Tibial nerve (tissue), 4 donors: ENCODE results near the gene SLC2A9. TPM values are rescaled to one million over a fixed set of nuclear protein-coding genes. Genes with fewer than 3 reads are reported as not detected.

Source experiments
- DNase-seq, 2 donors: peaks; one replicate each; pipeline ENCODE4 v3.0.0-alpha.2; 2019; ENCODE audit warnings: low spot score in 2 of 2
- H3K27ac ChIP-seq, 4 donors: fragments of 200-600 bp; sonication (generic) in 3 of 4; one replicate each; pipeline ENCODE4 v1.5.1; 2017 to 2019; ENCODE audit warnings: mild to moderate bottlenecking in 1 of 4
- H3K27me3 ChIP-seq, 2 donors: fragments of 200-600 bp; sonication (generic) in 1 of 2; one replicate each; pipeline versions ENCODE4 v1.5.1 to v1.6.0; 2017 to 2019
- H3K36me3 ChIP-seq, 3 donors: fragments of 200-600 bp; sonication (generic); one replicate each; pipeline ENCODE4 v1.5.1; 2018 to 2019
- H3K4me1 ChIP-seq, 4 donors: fragments of 200-600 bp; sonication (generic) in 3 of 4; one replicate each; pipeline ENCODE4 v1.5.1; 2017 to 2019
- H3K4me3 ChIP-seq, 4 donors: fragments of 200-600 bp; sonication (generic) in 3 of 4; one replicate each; pipeline ENCODE4 v1.5.1; 2017 to 2019; ENCODE audit warnings: mild to moderate bottlenecking in 1 of 4, moderate library complexity in 1 of 4
- H3K9me3 ChIP-seq, 4 donors: fragments of 200-600 bp; sonication (generic) in 3 of 4; one replicate each; pipeline ENCODE4 v1.5.1; 2017 to 2019
- EP300 ChIP-seq, 2 donors: sonication (generic); formaldehyde crosslinking; IDR thresholded peaks; one replicate each; pipeline ENCODE4 v1.6.1; 2017; ENCODE audit warnings: antibody characterized with exemption in 2 of 2, mild to moderate bottlenecking in 1 of 2
- POLR2A ChIP-seq, 2 donors: fragments of 450-650 bp; IDR thresholded peaks; one replicate each; pipeline ENCODE4 v1.6.1; 2017; ENCODE audit warnings: antibody characterized with exemption in 2 of 2, mild to moderate bottlenecking in 2 of 2, moderate library complexity in 2 of 2
- WGBS, 2 donors: methylation state at CpG; one replicate each; pipeline ENCODE4 v1.1.5; 2018; 5-methylcytosine and 5-hydroxymethylcytosine counted together
- total RNA-seq, 4 donors: library from RNA; depleted of rRNA; stranded (reverse); fragments of >200 nt; gene quantifications; one replicate each; pipeline ENCODE4 v1.1.0, GENCODE V29; 2016
- TF ChIP-seq, protein P1 (sequence below), 5 experiments: fragments of 200-600 bp in 3 of 5; fragments of 450-650 bp in 2 of 5; sonication (generic) in 3 of 5; IDR thresholded peaks; one replicate each; pipeline ENCODE4 v1.5.1; 2016 to 2019; ENCODE audit warnings: antibody characterized with exemption in 5 of 5, mild to moderate bottlenecking in 3 of 5, moderate library complexity in 2 of 5

Gene SLC2A9
- total RNA-seq, 4 donors from 2014 or later = 2.7 to 10.7 (median 6.0) TPM

GRCh38 chr4:9861561-9861960 is 159.7 kb downstream of the SLC2A9 start:
- Histone ChIP-seq H3K4me3 (no peak overlapping the region), H3K4me1 (no peaks in the 10 kb centered on the region), H3K27me3 (no peaks in the 10 kb centered on the region), H3K9me3 (peaks cover 0 to 37% (median 0%) of the 10 kb centered on the region in 4 donors), H3K27ac (no peak overlapping the region), H3K36me3 (peaks cover 0 to 15% (median 0%) of the 10 kb centered on the region in 3 donors)
- DNase-seq = no peak
- TF ChIP-seq EP300 (IDR thresholded peaks at IDR 0.05) = no peak
- no peak for TF ChIP-seq POLR2A (IDR thresholded peaks at IDR 0.05)
- TF ChIP-seq, protein P1, sequence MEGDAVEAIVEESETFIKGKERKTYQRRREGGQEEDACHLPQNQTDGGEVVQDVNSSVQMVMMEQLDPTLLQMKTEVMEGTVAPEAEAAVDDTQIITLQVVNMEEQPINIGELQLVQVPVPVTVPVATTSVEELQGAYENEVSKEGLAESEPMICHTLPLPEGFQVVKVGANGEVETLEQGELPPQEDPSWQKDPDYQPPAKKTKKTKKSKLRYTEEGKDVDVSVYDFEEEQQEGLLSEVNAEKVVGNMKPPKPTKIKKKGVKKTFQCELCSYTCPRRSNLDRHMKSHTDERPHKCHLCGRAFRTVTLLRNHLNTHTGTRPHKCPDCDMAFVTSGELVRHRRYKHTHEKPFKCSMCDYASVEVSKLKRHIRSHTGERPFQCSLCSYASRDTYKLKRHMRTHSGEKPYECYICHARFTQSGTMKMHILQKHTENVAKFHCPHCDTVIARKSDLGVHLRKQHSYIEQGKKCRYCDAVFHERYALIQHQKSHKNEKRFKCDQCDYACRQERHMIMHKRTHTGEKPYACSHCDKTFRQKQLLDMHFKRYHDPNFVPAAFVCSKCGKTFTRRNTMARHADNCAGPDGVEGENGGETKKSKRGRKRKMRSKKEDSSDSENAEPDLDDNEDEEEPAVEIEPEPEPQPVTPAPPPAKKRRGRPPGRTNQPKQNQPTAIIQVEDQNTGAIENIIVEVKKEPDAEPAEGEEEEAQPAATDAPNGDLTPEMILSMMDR (IDR thresholded peaks at IDR 0.05) = no peak
- 89 to 90% methylated on average over 3 of the region's 3 CpGs for WGBS, 2 donors

- TF ChIP-seq POLR2A (IDR thresholded peaks at IDR 0.05) (no peak), EP300 (IDR thresholded peaks at IDR 0.05) (no peak)
- TF ChIP-seq, protein P1 (IDR thresholded peaks at IDR 0.05) = no peak
- Histone ChIP-seq H3K4me1 (no peaks in the 10 kb centered on the region), H3K27ac (no peak overlapping the region), H3K27me3 (no peaks in the 10 kb centered on the region), H3K9me3 (peaks cover 0 to 55% (median 3%) of the 10 kb centered on the region in 4 donors), H3K36me3 (peaks cover 0 to 15% (median 0%) of the 10 kb centered on the region in 3 donors), H3K4me3 (no peak overlapping the region)
- no peak for DNase-seq
- 92 to 93% methylated on average over 6 of the region's 6 CpGs for WGBS, 2 donors
These were observed 161.5 kb downstream of the SLC2A9 start for GRCh38 chr4:9859810-9860209.

- 91 to 94% methylated on average over 2 of the region's 2 CpGs for WGBS, 2 donors
- Histone ChIP-seq H3K36me3 (no peaks in the 10 kb centered on the region), H3K9me3 (peaks cover 0 to 2% (median 0%) of the 10 kb centered on the region in 4 donors), H3K27ac (no peak overlapping the region), H3K4me1 (no peaks in the 10 kb centered on the region), H3K27me3 (no peaks in the 10 kb centered on the region), H3K4me3 (no peak overlapping the region)
- no peak for DNase-seq
- TF ChIP-seq, protein P1 (IDR thresholded peaks at IDR 0.05) = no peak
- no peak for TF ChIP-seq EP300 (IDR thresholded peaks at IDR 0.05)
- no peak for TF ChIP-seq POLR2A (IDR thresholded peaks at IDR 0.05)
These were observed 171.8 kb downstream of the SLC2A9 start for GRCh38 chr4:9849538-9849920.

- TF ChIP-seq POLR2A (IDR thresholded peaks at IDR 0.05) = no peak
- TF ChIP-seq, protein P1 (IDR thresholded peaks at IDR 0.05) = no peak
- TF ChIP-seq EP300 (IDR thresholded peaks at IDR 0.05) = no peak
- Histone ChIP-seq H3K27me3 (no peaks in the 10 kb centered on the region), H3K4me3 (no peak overlapping the region), H3K36me3 (no peaks in the 10 kb centered on the region), H3K4me1 (no peaks in the 10 kb centered on the region), H3K27ac (no peak overlapping the region), H3K9me3 (peaks cover 0 to 2% (median 0%) of the 10 kb centered on the region in 4 donors)
- 80 to 86% methylated on average over 5 of the region's 5 CpGs for WGBS, 2 donors
- DNase-seq = no peak
These were observed 173.1 kb downstream of the SLC2A9 start for GRCh38 chr4:9847968-9848748.

GRCh38 chr4:9845791-9846493 is 175.4 kb downstream of the SLC2A9 start:
- TF ChIP-seq EP300 (IDR thresholded peaks at IDR 0.05) (no peak), POLR2A (IDR thresholded peaks at IDR 0.05) (no peak)
- TF ChIP-seq, protein P1 (IDR thresholded peaks at IDR 0.05) = no peak
- Histone ChIP-seq H3K4me1 (no peaks in the 10 kb centered on the region), H3K4me3 (no peak overlapping the region), H3K27me3 (no peaks in the 10 kb centered on the region), H3K9me3 (peaks cover 0 to 17% (median 0%) of the 10 kb centered on the region in 4 donors), H3K27ac (no peak overlapping the region), H3K36me3 (no peaks in the 10 kb centered on the region)
- WGBS, 2 donors = 83 to 85% methylated on average over 9 of the region's 9 CpGs
- no peak for DNase-seq
